Esophagus (tissue), 2 donors: Measurements from ENCODE around the gene PIRT. TPM values are rescaled to one million over a fixed set of nuclear protein-coding genes. Genes with fewer than 3 reads are reported as not detected.

Source experiments
- H3K27ac ChIP-seq, 2 donors: one replicate each; pipeline ENCODE4 v1.5.1; 2013; ENCODE audit warnings: low read depth in 2 of 2, mild to moderate bottlenecking in 2 of 2, inconsistent platforms in 1 of 2, low read length in 1 of 2, moderate library complexity in 1 of 2
- H3K27me3 ChIP-seq, 2 donors: one replicate each; pipeline ENCODE4 v1.6.1; 2013; ENCODE audit warnings: low read length in 2 of 2, control low read depth in 1 of 2, mild to moderate bottlenecking in 1 of 2; ENCODE audit not compliant: insufficient read depth in 2 of 2, control insufficient read depth in 1 of 2
- H3K36me3 ChIP-seq, 2 donors: one replicate each; pipeline ENCODE4 v1.6.1; 2013; ENCODE audit warnings: low read length in 1 of 2; ENCODE audit not compliant: control insufficient read depth in 2 of 2, insufficient read depth in 2 of 2
- H3K4me1 ChIP-seq, 2 donors: one replicate each; pipeline ENCODE4 v1.6.1; 2013; ENCODE audit warnings: low read length in 1 of 2; ENCODE audit not compliant: control insufficient read depth in 2 of 2, insufficient read depth in 2 of 2
- H3K4me3 ChIP-seq, 2 donors: one replicate each; pipeline ENCODE4 v1.5.1; 2013; ENCODE audit warnings: low read length in 2 of 2, mild to moderate bottlenecking in 2 of 2, low read depth in 1 of 2, moderate library complexity in 1 of 2
- H3K9me3 ChIP-seq, 2 donors: one replicate each; pipeline ENCODE4 v1.6.1; 2013; ENCODE audit warnings: mild to moderate bottlenecking in 2 of 2, low read depth in 1 of 2, low read length in 1 of 2, moderate library complexity in 1 of 2; ENCODE audit not compliant: control insufficient read depth in 2 of 2, insufficient read depth in 1 of 2
- WGBS, 2 donors: extraction: QIAGEN DNeasy Blood & Tissue Kit; methylation state at CpG; one replicate each; pipeline ENCODE4 v1.1.7; 2013; 5-methylcytosine and 5-hydroxymethylcytosine counted together
- polyA plus RNA-seq, 2 donors: library from polyadenylated mRNA; stranded (reverse); fragments of 200-250 nt; gene quantifications; one replicate each; pipeline ENCODE4 v1.2.3, GENCODE V29; 2013
- donor health status: healthy with polysubstance abuse.
- donor health status: Bipolar disorder and iron deficiency.

Gene PIRT
- polyA plus RNA-seq, 2 donors: 0.01 TPM; not detected in 1

DNA sequence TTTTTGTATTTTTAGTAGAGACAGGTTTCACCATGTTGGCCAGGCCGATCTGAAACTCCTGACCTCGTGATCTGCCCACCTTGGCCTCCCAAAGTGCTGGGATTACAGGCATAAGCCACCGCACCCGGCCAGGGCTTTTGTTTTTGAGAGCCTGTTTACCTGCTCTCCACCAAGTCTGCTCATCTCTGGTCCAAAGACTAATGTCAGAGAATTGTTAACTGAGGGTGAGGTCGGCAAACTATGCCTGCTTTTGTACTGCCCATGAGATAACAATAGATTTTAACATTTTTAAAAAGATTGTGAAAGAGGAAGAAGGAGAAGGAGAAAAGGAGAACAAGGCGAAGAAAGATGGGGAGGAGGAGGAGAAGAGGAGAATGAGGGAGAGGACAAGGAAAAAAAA is 60.0 kb downstream of the PIRT start:
- Histone ChIP-seq H3K9me3 (no peaks in the 10 kb centered on the region), H3K4me1 (no peaks in the 10 kb centered on the region), H3K4me3 (no peak overlapping the region), H3K27me3 (no peaks in the 10 kb centered on the region), H3K27ac (no peak overlapping the region), H3K36me3 (no peaks in the 10 kb centered on the region)
- 63 to 77% methylated on average over 6 of the region's 6 CpGs for WGBS, 2 donors

DNA sequence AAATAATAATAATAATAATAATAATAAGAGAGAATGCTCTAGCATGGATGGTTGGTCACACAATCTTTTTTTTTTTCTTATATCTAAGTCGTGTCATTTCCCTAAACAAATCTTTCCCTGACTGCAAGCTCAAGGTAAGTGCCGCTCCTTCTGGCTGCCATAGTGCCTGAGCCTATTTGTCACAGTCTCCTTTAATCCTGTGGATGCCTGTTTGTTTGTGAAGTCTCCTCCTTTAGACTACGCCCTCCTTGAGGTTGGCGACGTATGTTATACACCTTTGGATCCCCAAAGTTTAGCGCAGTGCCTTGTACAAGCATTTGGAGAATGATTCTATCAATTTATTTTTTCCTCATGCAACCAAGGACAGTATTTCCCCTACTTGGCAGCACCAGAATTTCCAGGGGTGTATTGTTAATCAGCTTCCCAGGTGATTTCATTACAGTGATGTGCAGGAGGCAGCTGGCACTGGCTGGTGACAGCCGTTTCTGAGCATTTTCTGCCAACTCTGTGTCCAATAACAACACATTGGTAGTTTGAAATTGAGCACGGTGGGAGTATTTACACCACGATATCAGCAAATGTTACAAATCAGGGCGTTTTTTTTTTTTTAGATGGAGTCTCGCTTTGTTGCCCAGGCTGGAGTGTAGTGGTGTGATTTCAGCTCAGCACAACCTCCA is 60.6 kb downstream of the PIRT start:
- Histone ChIP-seq H3K4me3 (no peak overlapping the region), H3K4me1 (no peaks in the 10 kb centered on the region), H3K36me3 (no peaks in the 10 kb centered on the region), H3K9me3 (no peaks in the 10 kb centered on the region), H3K27me3 (no peaks in the 10 kb centered on the region), H3K27ac (peak overlapping the region in 1 of 2 donors; percentile 31)
- WGBS, 2 donors: 79 to 82% methylated on average over 11 of the region's 11 CpGs

DNA sequence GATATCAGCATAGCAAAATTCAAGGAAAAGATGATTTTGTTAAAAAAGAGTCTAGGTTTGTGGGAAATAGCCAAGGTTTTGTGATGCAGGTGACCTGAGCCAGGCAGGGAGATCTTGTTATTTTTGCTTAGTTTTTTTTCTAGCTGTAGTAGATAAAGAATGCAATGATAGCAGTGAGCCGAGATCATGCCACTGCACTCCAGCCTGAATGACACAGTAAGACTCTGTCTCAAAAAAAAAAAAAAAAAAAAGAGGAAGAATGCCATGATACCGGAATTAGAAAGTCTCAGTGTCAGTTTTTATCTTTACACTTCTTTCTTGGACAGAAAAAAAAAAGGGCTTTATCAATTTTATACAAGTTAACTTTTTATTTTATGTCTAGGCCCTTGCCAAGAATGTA is 61.5 kb downstream of the PIRT start:
- no peak overlapping the region for H3K27ac ChIP-seq
- H3K4me1 ChIP-seq: no peaks in the 10 kb centered on the region
- WGBS, 2 donors: 53 to 68% methylated on average over 2 of the region's 2 CpGs
- no peaks in the 10 kb centered on the region for H3K27me3 ChIP-seq
- H3K36me3 ChIP-seq: no peaks in the 10 kb centered on the region
- no peak overlapping the region for H3K4me3 ChIP-seq
- no peaks in the 10 kb centered on the region for H3K9me3 ChIP-seq

DNA sequence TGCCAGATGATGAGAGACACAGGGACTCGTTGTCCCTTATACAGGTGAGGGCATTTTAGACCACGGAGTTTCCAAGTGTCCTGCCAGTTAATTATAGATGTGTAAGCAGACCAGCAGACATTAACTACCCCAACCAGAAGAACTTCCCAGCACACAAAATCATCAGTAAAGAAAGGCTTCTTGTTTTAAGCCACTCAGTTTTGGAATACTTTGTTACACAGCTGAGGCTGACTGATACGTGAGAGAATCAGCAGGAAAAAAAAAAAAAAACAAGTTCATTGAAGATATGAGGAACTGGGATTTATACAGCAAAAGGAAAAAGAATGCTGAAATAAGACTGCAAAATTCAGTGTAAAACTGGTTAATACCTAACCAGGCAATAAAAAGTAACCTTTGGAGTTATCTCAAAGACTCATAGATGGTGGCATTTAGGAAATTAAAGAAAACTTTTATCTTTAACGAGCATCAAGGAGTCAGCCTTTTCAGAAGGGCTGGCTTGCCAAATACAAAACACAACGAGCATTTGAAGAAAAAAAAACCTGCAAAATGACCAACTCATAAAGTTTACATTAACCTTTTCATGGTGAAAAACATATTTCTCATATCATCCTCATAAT is 62.0 kb downstream of the PIRT start:
- Histone ChIP-seq H3K9me3 (no peaks in the 10 kb centered on the region), H3K27ac (no peak overlapping the region), H3K27me3 (no peaks in the 10 kb centered on the region), H3K36me3 (no peaks in the 10 kb centered on the region), H3K4me1 (no peaks in the 10 kb centered on the region), H3K4me3 (no peak overlapping the region)
- 59 to 81% methylated on average over 5 of the region's 5 CpGs for WGBS, 2 donors

DNA sequence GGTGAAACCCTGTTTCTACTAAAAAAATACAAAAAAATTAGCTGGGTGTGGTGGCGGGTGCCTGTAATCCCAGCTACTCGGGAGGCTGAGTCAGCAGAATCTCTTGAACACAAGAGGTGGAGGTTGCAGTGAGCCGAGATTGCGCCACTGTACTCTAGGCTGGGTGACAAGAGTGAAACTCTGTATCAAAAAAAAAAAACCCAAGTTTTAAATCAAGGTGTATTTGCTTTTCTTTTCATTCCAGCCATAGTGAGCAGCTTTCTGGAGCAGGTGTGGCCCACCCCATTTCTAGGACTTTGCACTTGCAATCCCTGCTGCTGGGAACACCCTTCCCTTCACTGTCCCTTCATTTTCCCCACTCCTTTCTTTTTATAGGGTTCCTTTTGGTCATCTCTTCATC is 62.8 kb downstream of the PIRT start:
- WGBS, 2 donors: 68 to 80% methylated on average over 4 of the region's 4 CpGs

DNA sequence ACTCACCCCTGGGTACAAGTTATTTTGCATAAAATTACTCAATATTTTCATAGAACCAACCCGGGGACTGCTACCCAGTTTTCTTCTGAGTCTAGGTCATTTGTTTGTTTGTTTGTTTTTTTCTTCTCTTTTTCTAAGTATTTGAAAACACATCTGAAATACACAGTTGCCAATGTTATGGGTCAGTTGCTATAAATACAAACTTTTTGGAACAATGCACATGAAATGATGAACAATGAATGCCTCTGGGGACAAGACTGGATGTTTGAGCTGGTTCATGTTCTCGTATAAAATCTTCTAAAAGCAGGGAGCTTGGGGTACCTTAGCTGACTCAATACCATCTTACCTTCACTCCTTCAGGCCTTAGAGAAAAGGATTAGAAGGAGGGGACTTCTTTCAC is 64.5 kb downstream of the PIRT start:
- H3K36me3 ChIP-seq: no peaks in the 10 kb centered on the region
- no peaks in the 10 kb centered on the region for H3K9me3 ChIP-seq
- no peak overlapping the region for H3K4me3 ChIP-seq
- 26 to 50% methylated on average over 2 of the region's 2 CpGs for WGBS, 2 donors
- H3K27ac ChIP-seq: peak overlapping the region in 1 of 2 donors; percentile 44
- no peaks in the 10 kb centered on the region for H3K4me1 ChIP-seq
- H3K27me3 ChIP-seq: no peaks in the 10 kb centered on the region

More for the DNA sequence above, 62.8 kb downstream of the PIRT start:
- Histone ChIP-seq H3K27ac (no peak overlapping the region), H3K36me3 (no peaks in the 10 kb centered on the region), H3K27me3 (no peaks in the 10 kb centered on the region), H3K4me1 (no peaks in the 10 kb centered on the region), H3K4me3 (no peak overlapping the region), H3K9me3 (no peaks in the 10 kb centered on the region)

Other genes with a start within 250 kb of the PIRT start
- 1 to 10 TPM in 1 of 2 donors, under 1 TPM in 1; 0.95 to 3.6 TPM for gene MYH3, start 180.8 kb downstream of the PIRT start, polyA plus RNA-seq
- 10 to 100 TPM in 1 of 2 donors, 1 to 10 TPM in 1; 4.9 to 14.3 TPM for gene SCO1, start 140.6 kb downstream of the PIRT start, polyA plus RNA-seq
- 1 to 10 TPM; 3.5 to 6.5 TPM for gene ADPRM, start 140.5 kb downstream of the PIRT start, polyA plus RNA-seq
- 1 to 10 TPM; 6.3 to 6.9 TPM for gene TMEM220, start 108.1 kb downstream of the PIRT start, polyA plus RNA-seq
- 1 to 10 TPM; 3.8 to 8.1 TPM for gene TMEM238L, start 34.0 kb downstream of the PIRT start, polyA plus RNA-seq